Stimulated activated CD4-positive, alpha-beta T cell treated with anti-CD3 and anti-CD28 coated beads, Interleukin-12 subunit alpha, Interleukin-12 subunit beta, amount 100 ng/mL, for 48 hours (primary cell): ENCODE measurements around the gene RASAL2.
"Not testable (repeated sequence)": the region's sequence is repeated elsewhere in the genome, so short reads cannot be mapped to it uniquely, and the experiment has no call there.

Experiments used
- DNase-seq, 3 donors: peaks; one replicate each; pipeline ENCODE4 v3.0.0-alpha.2; 2020; ENCODE audit warnings: low read depth in 2 of 3, low spot score in 1 of 3

Gene RASAL2

GRCh38 chr1:178109348-178110143 is 15.6 kb downstream of the RASAL2 start:
- no peak for DNase-seq

GRCh38 chr1:178115260-178115659 is 21.4 kb downstream of the RASAL2 start:
- no peak for DNase-seq

GRCh38 chr1:178118524-178118923 is 24.6 kb downstream of the RASAL2 start:
- no peak for DNase-seq

GRCh38 chr1:178119628-178120027 is 25.7 kb downstream of the RASAL2 start:
- no peak for DNase-seq

- no peak for DNase-seq
Measured at GRCh38 chr1:178120088-178120487, 26.2 kb downstream of the RASAL2 start.

GRCh38 chr1:178120520-178121052 is 26.7 kb downstream of the RASAL2 start:
- not testable (repeated sequence) for DNase-seq

GRCh38 chr1:178121883-178122282 is 28.0 kb downstream of the RASAL2 start:
- DNase-seq, result no peak

- no peak for DNase-seq
Measured at GRCh38 chr1:178122283-178122682, 28.4 kb downstream of the RASAL2 start.

- DNase-seq, result no peak
Measured at GRCh38 chr1:178124115-178124514, 30.2 kb downstream of the RASAL2 start.

- no peak for DNase-seq
Measured at GRCh38 chr1:178126261-178126660, 32.4 kb downstream of the RASAL2 start.

- no peak for DNase-seq
Measured at GRCh38 chr1:178126741-178127185, 32.9 kb downstream of the RASAL2 start.

GRCh38 chr1:178127482-178128191 is 33.7 kb downstream of the RASAL2 start:
- DNase-seq, result no peak

- no peak for DNase-seq
Measured at GRCh38 chr1:178133239-178133989, 39.5 kb downstream of the RASAL2 start.

GRCh38 chr1:178134061-178134460 is 40.2 kb downstream of the RASAL2 start:
- no peak for DNase-seq

- no peak for DNase-seq
Measured at GRCh38 chr1:178137238-178137637, 43.3 kb downstream of the RASAL2 start.

GRCh38 chr1:178142806-178143205 is 48.9 kb downstream of the RASAL2 start:
- DNase-seq, result no peak

GRCh38 chr1:178143730-178144690 is 50.1 kb downstream of the RASAL2 start:
- no peak for DNase-seq

GRCh38 chr1:178145605-178146004 is 51.7 kb downstream of the RASAL2 start:
- no peak for DNase-seq

GRCh38 chr1:178146436-178146835 is 52.5 kb downstream of the RASAL2 start:
- DNase-seq, result no peak

GRCh38 chr1:178150610-178151009 is 56.7 kb downstream of the RASAL2 start:
- DNase-seq, result no peak
